Body of pancreas (tissue), 4 donors: ENCODE results near the gene KCNC3. TPM values are rescaled to one million over a fixed set of nuclear protein-coding genes. Genes with fewer than 3 reads are reported as not detected.

Source experiments
- ATAC-seq: fragments of 150-250 bp; one replicate; pipeline ENCODE4 v1.9.1; 2016
- DNase-seq, 4 donors: peaks; one replicate each; pipeline ENCODE4 v3.0.0-alpha.2; 2019
- H3K27ac ChIP-seq, 4 donors: fragments of 200-600 bp; sonication (generic); 1 replicate in 3 of 4; 2 replicates in 1 of 4; pipeline versions ENCODE4 v1.5.1 to v1.6.1; 2016 to 2019; ENCODE audit warnings: mild to moderate bottlenecking in 1 of 4, mixed read lengths in 1 of 4, moderate library complexity in 1 of 4
- H3K27me3 ChIP-seq, 2 donors: fragments of 200-600 bp; sonication (generic); one replicate each; pipeline ENCODE4 v1.6.0; 2016; ENCODE audit warnings: mild to moderate bottlenecking in 1 of 2
- H3K36me3 ChIP-seq, 2 donors: fragments of 200-600 bp; sonication (generic); replicated peaks in 1 of 2; 2 replicates each; pipeline ENCODE4 v1.5.1; 2016; ENCODE audit warnings: low read depth in 2 of 2; ENCODE audit not compliant: insufficient read depth in 1 of 2
- H3K4me1 ChIP-seq: fragments of 200-600 bp; sonication (generic); one replicate; pipeline ENCODE4 v1.6.0; 2016
- H3K4me3 ChIP-seq, 2 donors: fragments of 200-600 bp; sonication (generic); 1 replicate in 1 of 2; 2 replicates in 1 of 2; pipeline ENCODE4 v1.5.1; 2016 to 2019
- H3K9me3 ChIP-seq, 3 donors: fragments of 200-600 bp; sonication (generic); 1 replicate in 2 of 3; 2 replicates in 1 of 3; pipeline ENCODE4 v1.5.1; 2016
- CTCF ChIP-seq, 7 experiments: fragments of 450-650 bp in 4 of 7; fragments of 200-600 bp in 3 of 7; sonication (generic) in 3 of 7; IDR thresholded peaks; one replicate each; pipeline ENCODE4 v1.5.1; 2016 to 2019; ENCODE audit warnings: antibody characterized with exemption in 7 of 7
- POLR2A ChIP-seq, 3 donors: fragments of 450-650 bp; IDR thresholded peaks; one replicate each; pipeline ENCODE4 v1.6.1; 2016; ENCODE audit warnings: antibody characterized with exemption in 3 of 3, mild to moderate bottlenecking in 2 of 3
- WGBS, 2 donors: methylation state at CpG; one replicate each; pipeline ENCODE4 v1.1.5; 2017; 5-methylcytosine and 5-hydroxymethylcytosine counted together
- intact Hi-C: fragments of 100-400 bp; cut with DNase I; formaldehyde crosslinking; loops from one replicate; pipeline ENCODE4 v1.15.1; 2023
- total RNA-seq, 2 donors: library from RNA; depleted of rRNA; stranded (reverse); fragments of >200 nt; gene quantifications; one replicate each; pipeline ENCODE4 v1.1.0, GENCODE V29; 2016

The KCNC3 gene
- 1 to 10 TPM; 1.8 to 6.3 TPM for total RNA-seq

DNA sequence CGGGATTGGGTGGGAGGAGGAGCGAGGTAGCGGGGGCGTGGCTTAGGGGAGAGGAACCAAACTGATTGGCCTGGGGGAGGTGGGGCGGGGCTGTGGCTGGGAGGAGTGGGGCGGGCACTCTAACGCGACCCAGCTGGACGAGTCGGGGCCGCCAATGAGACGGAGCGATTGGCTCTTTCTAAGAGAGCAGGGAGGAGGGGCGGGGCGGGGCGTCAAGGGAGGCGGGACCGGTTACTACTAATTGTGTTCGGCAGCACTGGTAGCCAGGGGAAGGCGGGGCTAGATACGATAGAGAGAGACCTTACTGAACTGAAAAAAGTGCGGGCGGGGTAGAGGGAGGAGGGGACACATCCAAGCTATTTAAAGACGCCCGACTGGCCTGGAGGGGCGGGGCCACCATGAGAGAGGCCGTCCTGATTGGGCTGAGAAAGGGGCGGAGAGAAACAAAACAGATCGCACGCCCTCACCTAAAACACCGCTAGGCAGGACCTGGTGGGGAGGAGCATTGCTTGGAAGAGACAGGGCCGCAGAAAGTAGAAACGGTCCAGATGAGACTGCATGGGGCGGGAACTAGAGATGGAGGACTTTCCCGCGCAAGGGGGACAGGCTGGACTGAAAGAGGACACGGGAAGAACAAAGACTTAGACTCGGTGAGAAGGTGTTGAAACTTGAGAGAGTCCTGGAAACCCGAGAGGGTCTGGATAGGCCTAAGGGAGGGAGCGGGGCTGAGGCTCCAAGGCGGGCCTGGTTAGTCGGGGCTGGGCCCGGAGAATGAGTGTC is at the start of gene KCNC3:
Gene KCNC3 (minus strand): TSS at position 232 of the 780 bp plus-strand sequence. CDS start 295 bp downstream, outside the sequence.
- H3K36me3 ChIP-seq, result no peaks in the 10 kb centered on the region
- ATAC-seq, result peak; percentile 84
- peak; percentile 100 for DNase-seq
- H3K9me3 ChIP-seq, result no peaks in the 10 kb centered on the region
- intact Hi-C loops, result no loop called here
- WGBS, 2 donors, result 2 to 4% methylated on average over 37 to 43 of the region's 43 CpGs
- H3K4me1 ChIP-seq, result peaks cover 79% of the 10 kb centered on the region
- TF ChIP-seq POLR2A (IDR thresholded peaks at IDR 0.05) (peak; percentile 40 to 77 (median 65)), CTCF (IDR thresholded peaks at IDR 0.05) (peak in 1 of 7 experiments; percentile 13)
- no peaks in the 10 kb centered on the region for H3K27me3 ChIP-seq
- H3K4me3 ChIP-seq, result no peak within 1 kb of the TSS
- peak within 1 kb of the TSS; percentile 50 to 78 (median 74) for H3K27ac ChIP-seq

- Histone ChIP-seq H3K4me3 (no peak overlapping the region), H3K36me3 (peaks cover 0 to 23% of the 10 kb centered on the region in 2 donors), H3K27ac (no peak overlapping the region), H3K27me3 (no peaks in the 10 kb centered on the region), H3K9me3 (no peaks in the 10 kb centered on the region), H3K4me1 (peaks cover 12% of the 10 kb centered on the region)
- DNase-seq, result no peak
- no peak for TF ChIP-seq CTCF (IDR thresholded peaks at IDR 0.05)
- TF ChIP-seq POLR2A (IDR thresholded peaks at IDR 0.05), result no peak
- intact Hi-C loops, result no loop called here
- WGBS, 2 donors, result 92 to 93% methylated on average over 3 to 10 of the region's 10 CpGs
- ATAC-seq, result no peak
These were observed 49.7 kb upstream of the KCNC3 start for GRCh38 chr19:50378863-50379236.

DNA sequence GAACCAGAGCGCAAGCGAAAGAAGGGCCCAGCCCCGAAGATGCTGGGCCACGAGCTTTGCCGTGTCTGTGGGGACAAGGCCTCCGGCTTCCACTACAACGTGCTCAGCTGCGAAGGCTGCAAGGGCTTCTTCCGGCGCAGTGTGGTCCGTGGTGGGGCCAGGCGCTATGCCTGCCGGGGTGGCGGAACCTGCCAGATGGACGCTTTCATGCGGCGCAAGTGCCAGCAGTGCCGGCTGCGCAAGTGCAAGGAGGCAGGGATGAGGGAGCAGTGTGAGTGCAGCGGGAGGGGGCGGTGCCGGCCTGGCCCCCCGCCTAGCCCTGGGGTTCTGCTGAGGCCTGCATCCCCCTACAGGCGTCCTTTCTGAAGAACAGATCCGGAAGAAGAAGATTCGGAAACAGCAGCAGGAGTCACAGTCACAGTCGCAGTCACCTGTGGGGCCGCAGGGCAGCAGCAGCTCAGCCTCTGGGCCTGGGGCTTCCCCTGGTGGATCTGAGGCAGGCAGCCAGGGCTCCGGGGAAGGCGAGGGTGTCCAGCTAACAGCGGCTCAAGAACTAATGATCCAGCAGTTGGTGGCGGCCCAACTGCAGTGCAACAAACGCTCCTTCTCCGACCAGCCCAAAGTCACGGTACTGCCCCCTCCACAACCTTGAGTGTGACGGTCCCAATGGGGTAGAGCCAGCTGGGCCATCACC is 49.1 kb upstream of the KCNC3 start:
- H3K4me1 ChIP-seq, result peaks cover 7% of the 10 kb centered on the region
- ATAC-seq (no peak), DNase-seq (no peak)
- H3K27me3 ChIP-seq, result no peaks in the 10 kb centered on the region
- 93 to 95% methylated on average over 11 to 36 of the region's 36 CpGs for WGBS, 2 donors
- H3K9me3 ChIP-seq, result no peaks in the 10 kb centered on the region
- H3K36me3 ChIP-seq, result peaks cover 0 to 23% of the 10 kb centered on the region in 2 donors
- no peak overlapping the region for H3K27ac ChIP-seq
- no peak overlapping the region for H3K4me3 ChIP-seq
- intact Hi-C loops, result no loop called here
- TF ChIP-seq POLR2A (IDR thresholded peaks at IDR 0.05) (no peak), CTCF (IDR thresholded peaks at IDR 0.05) (no peak)

DNA sequence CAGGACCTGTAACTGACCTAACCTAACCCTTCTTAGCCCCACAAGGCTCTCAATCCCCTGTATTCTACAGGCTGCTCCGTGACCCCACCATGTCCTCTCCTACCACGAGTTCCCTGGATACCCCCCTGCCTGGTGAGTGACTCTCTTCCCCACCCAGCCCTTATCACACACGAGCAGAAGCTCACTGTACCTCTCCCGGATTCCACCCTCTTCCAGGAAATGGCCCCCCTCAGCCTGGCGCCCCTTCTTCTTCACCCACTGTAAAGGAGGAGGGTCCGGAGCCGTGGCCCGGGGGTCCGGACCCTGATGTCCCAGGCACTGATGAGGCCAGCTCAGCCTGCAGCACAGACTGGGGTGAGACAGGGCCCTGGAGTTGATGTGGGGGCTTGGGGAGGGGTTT is 48.3 kb upstream of the KCNC3 start:
- peak in 1 of 4 donors; percentile 15 for DNase-seq
- Histone ChIP-seq H3K9me3 (no peaks in the 10 kb centered on the region), H3K27ac (no peak overlapping the region), H3K4me3 (no peak overlapping the region), H3K27me3 (no peaks in the 10 kb centered on the region), H3K36me3 (peaks cover 0 to 22% of the 10 kb centered on the region in 2 donors), H3K4me1 (peaks cover 4% of the 10 kb centered on the region)
- no peak for ATAC-seq
- WGBS, 2 donors, result 71 to 77% methylated on average over 9 of the region's 9 CpGs
- TF ChIP-seq POLR2A (IDR thresholded peaks at IDR 0.05) (no peak), CTCF (IDR thresholded peaks at IDR 0.05) (no peak)
- intact Hi-C loops, result no loop called here
